Measurements from ENCODE around the gene RCAN3. TPM values are rescaled to one million over a fixed set of nuclear protein-coding genes. Genes with fewer than 3 reads are reported as not detected.

Gene RCAN3
- total and polyA plus RNA-seq, 10 of the 15 experiments (the other 5 are each of a cell fraction or from before 2014, with no cell fraction given): 0.02 to 0.46 (median 0.06) TPM; not detected in 3

GRCh38 chr1:24551960-24552571 is 49.4 kb downstream of the RCAN3 start (continued):
- no peak for TF ChIP-seq ZBTB4 (CRISPR knock-in tag; IDR thresholded peaks at IDR 0.05)

- Histone ChIP-seq H3K4me2 (ENCODE audit: control insufficient read depth, insufficient read depth) (no peak overlapping the region), H3K4me3 (no peak overlapping the region), H3K9ac (ENCODE audit: control insufficient read depth, insufficient read depth, low read length) (no peak overlapping the region), H3K9me3 (replicated peaks; ENCODE audit: control insufficient read depth, insufficient read depth, low read length) (no peaks in the 10 kb centered on the region), H3K4me1 (ENCODE audit: control insufficient read depth, insufficient read depth, low read length) (no peaks in the 10 kb centered on the region), H3K36me3 (ENCODE audit: control insufficient read depth in 2 of 2, insufficient read depth in 2 of 2, low read length in 1 of 2) (no peaks in the 10 kb centered on the region), H3K79me2 (ENCODE audit: control insufficient read depth, insufficient read depth, low read length) (no peaks in the 10 kb centered on the region), H4K20me1 (ENCODE audit: control insufficient read depth, insufficient read depth) (no peaks in the 10 kb centered on the region), H2AFZ (ENCODE audit: control insufficient read depth, low read depth, low read length) (no peak overlapping the region), H3K27ac (ENCODE audit: control insufficient read depth, insufficient read depth) (no peak overlapping the region), H3K27me3 (replicated peaks in 1 of 2; ENCODE audit: control insufficient read depth in 2 of 2, insufficient read depth in 2 of 2, low read length in 1 of 2) (peaks cover 8 to 9% of the 10 kb centered on the region in 2 experiments)
- WGBS (ENCODE audit: insufficient coverage, insufficient replicate concordance, low lambda C conversion rate, missing lambda C conversion rate): 50% methylated on average over 3 of the region's 3 CpGs
- TF ChIP-seq SIN3A (IDR thresholded peaks at IDR 0.05; ENCODE audit: low read depth, low read length) (no peak), EED (IDR thresholded peaks at IDR 0.05; ENCODE audit: low read depth) (no peak), RAD21 (IDR thresholded peaks at IDR 0.05; ENCODE audit: insufficient read depth, low read depth, low read length) (no peak), PAX5 (IDR thresholded peaks at IDR 0.05; ENCODE audit: borderline replicate concordance, low read depth, low read length) (no peak), TBL1XR1 (IDR thresholded peaks at IDR 0.05; ENCODE audit: low read depth, low read length) (no peak), CREM (IDR thresholded peaks at IDR 0.05; ENCODE audit: low read depth) (no peak), NFYB (IDR thresholded peaks at IDR 0.05; ENCODE audit: insufficient read depth, low read depth, low read length) (no peak)
- ChIA-PET CTCF (interaction anchor here (1.2 kb wide), 1 partner anchor 162 kb away, joined by 3 read pairs; no protein-coding TSS in a partner anchor), RAD21 (ENCODE audit: unreplicated experiment) (no interaction called here), SMC1A (ENCODE audit: uncharacterized antibody, unreplicated experiment) (no interaction called here), POLR2A (no interaction called here)
- no TSS peak for BruUV-seq (replicated peaks)
- no peak for FAIRE-seq
- ATAC-seq: no peak
- in situ Hi-C loops (cut with MboI) (no loop called here), intact Hi-C loops (cut with micrococcal nuclease; ENCODE audit: unreplicated experiment) (no loop called here)
- no peak for DNase-seq (ENCODE audit: low read depth, low spot score)
Measured at GRCh38 chr1:24553931-24554330, 51.3 kb downstream of the RCAN3 start.

Data from GM12878 (cell line).